ENCODE results near the gene ETF1. TPM values are rescaled to one million over a fixed set of nuclear protein-coding genes. Genes with fewer than 3 reads are reported as not detected.

The ETF1 gene
- polyA plus RNA-seq, 4 donors = 40.7 to 57.6 (median 53.1) TPM

- H3K36me3 ChIP-seq (ENCODE audit: control insufficient read depth in 3 of 3, insufficient read depth in 2 of 3, low read depth in 1 of 3, low read length in 3 of 3) = no peaks in the 10 kb centered on the region
- 66 to 71% (median 66%) methylated on average over 12 of the region's 12 CpGs for WGBS, 3 donors
- H3K27me3 ChIP-seq (ENCODE audit: control insufficient read depth in 3 of 3, insufficient read depth in 3 of 3, low read length in 3 of 3) = peaks cover 0 to 6% (median 0%) of the 10 kb centered on the region in 3 donors
- FAIRE-seq = no peak
- peaks cover 0 to 19% (median 5%) of the 10 kb centered on the region in 3 donors for H3K4me1 ChIP-seq (ENCODE audit: control insufficient read depth in 3 of 3, insufficient read depth in 2 of 3, low read depth in 1 of 3, low read length in 2 of 3)
- no peak for DNase-seq
- H3K27ac ChIP-seq (ENCODE audit: low read depth in 1 of 3, low read length in 2 of 3) = no peak overlapping the region
- no peak overlapping the region for H3K4me3 ChIP-seq (ENCODE audit: low read depth in 1 of 3, low read length in 3 of 3)
- no peaks in the 10 kb centered on the region for H3K9me3 ChIP-seq (ENCODE audit: control insufficient read depth in 2 of 2, insufficient read depth in 1 of 2, low read depth in 1 of 2, low read length in 1 of 2)
Observed at GRCh38 chr5:138457531-138458275, 85.3 kb downstream of the ETF1 start.

Other genes with a start within 250 kb of the ETF1 start
- 1 to 10 TPM in 3 of 4 donors, under 1 TPM in 1; 0.54 to 8.8 (median 5.0) TPM for gene CDC25C, start 211.4 kb downstream of the ETF1 start, polyA plus RNA-seq
- gene FAM53C, start 205.0 kb downstream of the ETF1 start, polyA plus RNA-seq = 10 to 100 TPM in 2 of 4 donors, 1 to 10 TPM in 2; 5.4 to 28.1 (median 8.5) TPM
- 10 to 100 TPM; 18.6 to 63.2 (median 25.2) TPM for gene KDM3B, start 190.6 kb downstream of the ETF1 start, polyA plus RNA-seq
- gene REEP2, start 104.2 kb downstream of the ETF1 start, polyA plus RNA-seq = 10 to 100 TPM in 1 of 4 donors, 1 to 10 TPM in 3; 2.2 to 14.2 (median 4.3) TPM
- gene EGR1, start 77.8 kb downstream of the ETF1 start, polyA plus RNA-seq = 100 to 1,000 TPM in 2 of 4 donors, 1 to 10 TPM in 2; 3.4 to 242 (median 70.7) TPM
- 100 to 1,000 TPM in 2 of 4 donors, 10 to 100 TPM in 2; 93.7 to 180 (median 132) TPM for gene HSPA9, start 32.2 kb upstream of the ETF1 start, polyA plus RNA-seq
- gene CTNNA1, start 210.2 kb upstream of the ETF1 start, polyA plus RNA-seq = 100 to 1,000 TPM; 145 to 286 (median 196) TPM